Activated CD4-positive, CD25-positive, alpha-beta regulatory T cell treated with anti-CD3 and anti-CD28 coated beads, Interleukin-2, amount 50 U/mL, for 16 hours (primary cell): ENCODE measurements around the gene DUSP10.

ENCODE experiments used
- DNase-seq: peaks from one replicate; pipeline ENCODE4 v3.0.0-alpha.2; 2020; ENCODE audit warnings: low read depth, low spot score

Gene DUSP10

DNA sequence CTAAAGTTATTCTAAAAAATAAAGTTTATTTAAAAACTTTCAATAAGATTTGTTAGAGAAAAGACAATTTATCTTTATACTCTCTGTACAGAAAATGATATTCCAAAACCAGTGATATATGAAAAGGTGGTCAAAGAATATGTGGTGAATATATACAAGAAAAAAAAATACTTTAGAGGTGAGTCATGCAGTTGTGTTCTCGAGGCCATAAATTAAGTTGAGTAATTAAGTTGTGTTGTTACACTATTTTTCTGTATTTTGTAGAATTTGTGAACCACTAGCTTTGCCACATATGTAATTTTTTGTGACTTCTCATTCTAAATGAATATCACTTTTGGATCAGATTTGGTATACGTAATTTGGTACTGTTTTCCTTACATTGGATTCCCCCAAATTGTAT lies 23.6 kb upstream of the DUSP10 start:
- DNase-seq = no peak

DNA sequence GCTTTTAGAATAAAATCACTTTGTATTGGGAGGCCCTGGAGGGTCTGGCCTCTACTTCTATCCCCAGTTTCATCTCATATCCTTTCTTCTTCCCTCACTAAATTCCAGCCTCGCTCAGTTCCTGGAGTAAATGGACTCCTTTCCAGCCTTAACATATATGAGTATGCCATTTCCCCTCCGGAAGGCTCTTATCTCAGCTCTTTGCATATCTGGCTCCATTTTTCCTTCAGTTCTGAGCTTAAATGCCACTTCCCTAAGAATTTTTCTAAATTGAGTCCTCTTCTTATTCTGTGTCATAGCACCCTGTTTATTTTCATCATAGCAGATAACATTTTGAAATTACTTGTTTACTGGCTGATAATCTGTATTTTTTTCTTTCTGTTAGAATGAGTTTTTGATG lies 20.2 kb upstream of the DUSP10 start:
- DNase-seq = no peak

DNA sequence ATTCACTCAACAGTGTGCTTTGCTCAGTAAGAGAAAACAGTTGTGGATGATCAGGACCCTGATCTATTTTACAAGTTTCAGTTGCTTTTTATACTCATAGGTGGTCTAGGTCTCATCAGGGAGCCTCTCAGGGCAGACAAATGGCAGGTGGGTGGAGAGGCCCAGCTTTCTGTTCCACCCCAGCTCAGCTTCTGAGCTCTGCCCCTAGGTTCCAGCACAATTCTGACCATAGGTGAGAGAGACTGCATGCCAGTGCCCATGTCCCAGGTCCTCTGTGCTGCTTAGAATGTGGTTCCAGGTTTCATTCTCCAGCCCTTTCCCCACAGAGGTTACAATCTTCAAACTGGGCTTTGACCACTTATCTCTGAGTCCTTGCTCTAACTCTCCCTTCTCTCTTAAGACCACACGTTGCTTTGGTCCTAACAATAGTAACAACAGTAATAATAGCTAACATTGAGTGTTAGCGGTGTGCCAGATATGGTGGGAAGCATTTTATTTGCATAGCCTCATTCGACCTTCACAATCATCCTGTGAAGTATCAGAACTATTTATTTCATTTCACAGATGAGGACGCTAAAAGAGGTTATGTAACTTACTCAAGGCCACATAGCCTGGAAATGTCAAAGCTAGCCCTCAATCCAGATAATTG lies 19.6 kb upstream of the DUSP10 start:
- DNase-seq = no peak

DNA sequence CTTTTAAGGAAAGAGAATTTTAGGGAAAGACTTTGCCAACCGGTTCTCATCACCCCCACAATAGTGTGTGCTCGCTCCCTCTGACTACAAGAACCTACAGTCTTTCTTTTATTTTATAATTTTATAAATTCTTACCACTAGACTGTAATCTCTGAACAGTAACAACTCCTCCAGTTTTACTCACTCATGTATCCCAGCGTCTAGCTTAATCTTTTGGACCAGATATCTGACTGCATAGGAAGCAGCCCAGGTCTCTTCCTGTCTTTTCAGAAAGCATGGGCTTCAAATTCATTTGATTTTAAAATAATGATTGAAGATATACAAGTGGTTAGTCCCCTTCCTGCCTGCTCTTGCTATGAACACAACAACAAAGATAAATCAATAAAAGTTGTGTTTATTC lies 19.0 kb upstream of the DUSP10 start:
- DNase-seq = no peak

DNA sequence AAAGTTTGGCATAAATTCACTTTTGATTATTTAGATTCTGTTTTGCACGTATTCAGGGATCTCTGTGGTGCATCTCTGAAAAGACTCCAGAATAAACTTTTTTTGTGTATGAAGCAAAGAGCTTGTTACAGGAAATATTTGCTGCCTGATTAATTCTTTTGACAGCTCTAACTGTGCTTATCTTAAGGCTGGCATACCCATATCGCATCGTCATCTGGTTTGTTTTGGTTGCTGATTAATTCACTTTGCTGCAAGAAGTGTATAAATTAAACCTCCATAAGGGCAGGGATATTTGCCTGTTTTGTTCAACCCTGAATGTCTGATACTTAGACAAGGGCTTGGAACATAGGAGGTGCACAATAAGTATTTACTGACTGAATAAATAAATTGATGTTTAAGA lies 17.5 kb upstream of the DUSP10 start:
- DNase-seq = no peak

DNA sequence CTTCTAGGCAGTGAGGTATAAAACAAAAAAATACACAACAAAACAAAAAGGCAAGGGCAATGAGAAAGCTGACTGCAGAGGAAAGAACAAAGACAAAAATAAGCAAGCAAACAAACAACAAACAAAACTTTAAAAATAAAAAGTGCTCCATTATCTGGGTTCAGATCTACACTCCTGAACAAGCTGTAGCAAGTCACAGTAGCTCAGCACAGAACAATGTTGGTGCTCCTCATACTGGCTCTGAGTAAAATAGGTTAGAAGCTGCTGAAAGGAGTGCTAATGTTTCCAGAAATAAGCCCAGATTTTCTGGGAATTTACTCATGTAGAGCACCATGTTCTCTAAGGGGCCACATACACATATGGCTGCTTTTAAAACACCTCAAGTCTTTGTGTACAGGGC lies 16.6 kb upstream of the DUSP10 start:
- DNase-seq = no peak

DNA sequence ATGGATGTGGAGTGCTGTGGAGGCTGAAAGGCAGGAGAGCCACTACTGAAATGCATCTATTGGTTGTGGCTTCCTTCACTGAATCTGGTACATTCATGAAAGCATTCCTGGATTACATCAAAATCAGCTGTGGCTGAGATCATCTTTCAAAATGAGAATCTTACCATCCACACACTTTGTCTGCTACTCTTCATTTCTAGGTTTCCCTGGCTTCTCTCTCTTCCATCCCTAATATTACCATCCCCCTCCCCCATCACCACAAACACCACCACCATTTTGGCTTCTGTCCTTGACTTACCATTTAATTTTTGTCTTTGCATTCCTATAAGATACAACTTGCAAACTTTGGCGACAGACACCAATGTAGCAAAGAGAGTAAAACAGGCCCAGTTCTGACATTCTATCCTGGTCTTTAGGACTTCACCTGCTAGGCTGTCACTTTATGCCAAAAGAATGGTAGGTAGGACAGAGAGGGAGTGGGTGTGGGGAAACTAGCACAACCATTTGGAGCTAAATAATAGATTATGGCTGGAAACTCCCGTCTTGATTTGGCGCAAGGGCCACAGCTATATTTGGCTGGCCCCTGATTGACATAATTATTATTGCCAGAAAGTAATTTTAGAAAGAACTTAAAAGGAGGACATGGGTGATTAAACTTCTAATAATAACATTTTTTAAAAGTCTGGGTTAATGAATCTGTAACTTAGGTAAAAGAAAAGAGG lies 15.1 kb upstream of the DUSP10 start:
- DNase-seq = no peak

DNA sequence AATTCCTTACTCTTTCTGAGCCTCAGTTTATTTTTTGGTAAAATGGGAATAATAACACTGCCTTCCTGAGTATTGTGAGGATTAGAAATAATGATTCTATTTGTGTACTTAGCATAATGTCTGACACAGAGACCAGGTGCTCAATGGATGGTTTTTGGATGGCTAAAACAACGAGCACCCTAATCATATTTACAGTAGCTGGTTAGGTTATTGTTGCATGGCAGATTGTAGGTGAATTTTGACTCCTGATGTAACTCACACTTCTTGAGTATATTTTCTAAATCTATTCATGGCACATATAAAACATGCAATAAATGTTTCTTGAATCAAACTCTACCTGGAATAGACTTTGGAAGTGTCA lies 11.9 kb upstream of the DUSP10 start:
- DNase-seq = no peak

DNA sequence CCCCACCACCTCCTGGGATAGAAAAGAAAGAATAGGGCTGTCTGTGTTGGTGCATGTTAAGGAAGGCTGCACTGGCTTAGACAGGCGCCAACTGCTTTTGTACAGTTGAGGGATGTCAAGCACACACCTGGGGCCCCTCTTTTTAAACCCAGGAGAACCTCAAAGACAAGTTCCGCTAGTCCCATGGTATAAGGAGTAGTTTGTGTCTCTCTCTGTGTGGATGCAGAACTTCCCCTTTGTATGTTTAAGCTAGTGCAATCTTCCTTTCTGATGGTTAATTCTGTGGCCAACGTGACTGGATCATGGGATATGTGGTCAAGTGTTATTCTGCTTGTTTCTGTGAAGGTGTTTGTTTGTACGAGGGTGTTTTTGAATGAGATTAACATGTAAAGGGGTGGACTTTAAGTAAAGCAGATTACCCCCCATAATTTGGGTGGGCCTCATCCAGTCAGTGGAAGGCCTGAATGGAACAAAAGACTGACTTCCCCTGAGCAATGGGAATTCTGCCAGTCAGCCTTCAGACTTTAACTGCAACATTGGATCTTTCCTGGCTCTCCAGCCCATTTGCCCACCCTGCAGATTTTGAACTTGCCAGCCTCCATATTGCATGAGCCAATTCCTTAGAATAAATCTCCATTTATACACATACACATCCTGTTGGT lies 9.5 kb upstream of the DUSP10 start:
- no peak for DNase-seq

DNA sequence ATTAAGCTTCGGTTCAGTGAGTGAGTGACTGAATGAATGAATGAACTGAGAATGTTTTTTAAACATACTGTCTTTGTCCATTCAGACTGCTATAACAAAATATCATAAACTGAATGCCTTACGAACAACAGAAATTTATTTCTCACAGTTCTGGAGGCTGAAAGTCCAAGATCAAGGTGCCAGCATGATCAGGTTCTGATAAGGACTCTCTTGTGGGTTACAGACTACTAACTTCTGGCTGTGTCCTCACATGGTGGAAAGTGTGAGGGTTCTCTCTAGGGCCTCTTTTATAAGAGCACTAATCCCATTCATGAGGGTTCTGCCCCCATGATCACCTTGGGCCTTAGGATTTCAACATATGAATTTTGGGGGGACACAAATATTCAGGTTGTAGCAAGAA lies 7.1 kb upstream of the DUSP10 start:
- DNase-seq = no peak

DNA sequence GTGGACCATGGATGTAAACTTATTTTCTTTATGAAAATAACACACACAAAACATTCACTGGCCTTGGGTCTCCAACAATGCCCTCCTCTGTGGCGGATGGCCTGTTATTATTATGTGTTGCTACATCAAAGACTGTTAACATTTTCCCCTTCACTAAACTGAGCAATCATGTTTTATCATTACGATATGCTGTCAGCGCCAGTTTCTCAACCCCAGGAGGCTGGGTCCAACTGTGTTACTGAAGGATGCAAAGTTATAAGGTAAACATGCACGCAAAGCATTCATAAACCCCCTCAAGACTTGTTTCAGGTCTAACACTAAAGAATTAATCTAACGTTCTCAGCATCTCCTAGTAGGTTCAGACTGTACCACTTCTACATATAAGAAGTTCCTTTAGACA lies 6.0 kb upstream of the DUSP10 start:
- DNase-seq = no peak

DNA sequence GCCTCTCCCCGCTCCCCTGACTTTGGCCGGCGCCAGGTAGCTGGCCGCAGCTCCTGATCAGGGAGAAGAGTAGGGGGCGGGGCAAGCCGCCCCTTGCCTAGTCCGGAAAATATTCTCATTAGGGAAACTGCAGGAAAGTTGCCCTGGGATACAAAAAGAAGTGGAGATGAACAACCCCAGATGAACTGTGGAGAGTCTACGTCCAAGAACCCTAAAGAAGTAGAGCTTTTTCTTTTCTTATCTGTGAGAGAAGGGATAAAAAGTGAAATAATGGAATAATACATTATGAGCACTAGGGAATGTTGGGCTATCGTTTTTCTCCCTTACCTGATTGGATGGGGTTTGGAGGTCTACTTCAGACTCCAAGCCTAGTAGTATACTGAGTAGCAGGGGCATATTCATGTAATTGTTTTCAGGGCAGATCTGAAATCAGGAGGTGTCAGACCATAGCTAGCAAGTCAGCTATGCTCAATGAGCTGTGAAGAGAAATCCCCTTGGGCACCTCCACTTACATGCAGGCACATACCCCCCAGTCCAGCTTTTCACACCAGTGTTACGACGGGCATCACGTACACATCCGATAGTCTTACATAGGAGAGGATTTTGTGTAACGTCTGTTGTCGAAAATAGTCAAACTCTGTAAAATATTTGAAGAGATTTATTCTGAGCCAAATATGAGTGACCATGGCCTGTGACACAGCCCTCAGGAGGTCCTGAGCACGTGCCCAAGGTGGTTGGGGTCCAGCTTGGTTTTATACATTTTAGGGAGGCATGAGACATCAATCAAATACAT lies 1.7 kb upstream of the DUSP10 start:
- DNase-seq = no peak

DNA sequence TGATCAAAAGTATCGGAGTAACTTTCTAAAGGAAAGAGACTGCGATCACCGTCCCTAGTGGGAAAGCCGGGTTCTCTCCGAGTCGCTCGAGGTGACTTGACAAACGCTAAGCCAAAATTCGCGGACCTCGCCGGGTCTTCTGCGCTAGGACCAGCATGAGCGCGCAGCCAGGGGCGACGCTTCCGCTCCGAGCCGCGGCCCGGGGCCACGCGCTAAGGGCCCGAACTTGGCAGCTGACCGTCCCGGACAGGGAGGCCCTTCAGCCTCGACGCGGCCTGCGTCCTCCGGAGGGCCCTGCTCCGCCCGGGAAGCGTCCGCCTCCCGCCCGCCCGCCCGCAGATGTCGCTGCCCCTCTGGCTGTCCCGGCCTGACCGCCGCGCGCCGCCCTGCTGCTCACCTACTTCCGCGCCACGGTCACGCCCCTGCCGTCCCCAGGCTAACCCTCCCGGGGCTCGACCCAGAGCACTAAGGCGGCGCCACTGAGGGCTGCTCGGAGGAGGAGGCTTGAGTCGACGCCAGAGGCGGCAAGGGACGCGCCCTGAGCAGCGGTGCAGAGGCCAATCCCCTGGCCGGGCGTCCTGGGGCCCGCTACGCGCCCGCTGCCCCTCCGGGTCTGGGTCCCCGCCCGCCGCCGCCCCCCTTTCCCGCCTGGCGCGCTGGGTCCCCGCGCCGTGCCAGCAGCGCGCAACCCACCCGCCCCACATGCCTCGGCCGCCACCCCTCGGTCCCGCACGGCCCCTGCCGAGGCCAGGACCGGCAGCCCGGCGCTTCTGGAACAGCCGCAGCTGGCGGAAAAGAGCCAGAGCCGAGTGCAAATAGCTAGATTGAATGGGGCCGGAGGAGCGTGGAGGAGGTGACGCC lies 896 bp upstream of the DUSP10 start:
- DNase-seq = peak; percentile 66

DNA sequence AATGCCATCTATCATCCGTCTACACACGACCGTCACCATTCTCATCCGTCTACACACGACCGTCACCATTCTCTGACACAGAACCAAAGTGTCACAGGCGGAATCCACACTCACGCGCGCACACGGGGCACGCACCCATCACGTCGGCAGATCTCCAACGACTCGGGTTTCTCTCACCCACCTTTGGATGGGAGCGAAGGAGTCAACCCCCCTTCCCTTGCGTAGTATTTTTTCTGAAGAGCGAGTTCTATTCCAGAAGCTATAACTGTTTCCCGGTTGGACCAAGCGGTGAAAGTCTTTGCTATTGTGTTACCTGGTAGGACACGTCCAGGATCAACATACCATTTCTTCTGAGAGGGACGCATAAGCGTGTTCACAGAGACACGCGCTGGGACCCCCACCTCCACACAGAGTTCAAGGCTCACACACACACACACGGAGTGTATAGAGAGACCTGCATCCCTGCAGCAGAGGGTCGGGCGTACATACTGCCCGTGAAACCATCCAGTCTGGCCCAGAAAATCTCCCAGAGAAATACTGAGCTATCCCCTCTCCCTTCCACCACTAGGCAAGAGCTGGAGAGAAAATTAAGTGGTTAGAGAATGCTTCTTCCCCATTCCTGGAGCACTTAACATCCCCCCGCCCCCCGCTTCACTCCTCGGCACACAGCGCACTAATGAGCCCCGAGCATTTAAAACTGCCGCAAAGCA lies 741 bp downstream of the DUSP10 start:
- DNase-seq = no peak

DNA sequence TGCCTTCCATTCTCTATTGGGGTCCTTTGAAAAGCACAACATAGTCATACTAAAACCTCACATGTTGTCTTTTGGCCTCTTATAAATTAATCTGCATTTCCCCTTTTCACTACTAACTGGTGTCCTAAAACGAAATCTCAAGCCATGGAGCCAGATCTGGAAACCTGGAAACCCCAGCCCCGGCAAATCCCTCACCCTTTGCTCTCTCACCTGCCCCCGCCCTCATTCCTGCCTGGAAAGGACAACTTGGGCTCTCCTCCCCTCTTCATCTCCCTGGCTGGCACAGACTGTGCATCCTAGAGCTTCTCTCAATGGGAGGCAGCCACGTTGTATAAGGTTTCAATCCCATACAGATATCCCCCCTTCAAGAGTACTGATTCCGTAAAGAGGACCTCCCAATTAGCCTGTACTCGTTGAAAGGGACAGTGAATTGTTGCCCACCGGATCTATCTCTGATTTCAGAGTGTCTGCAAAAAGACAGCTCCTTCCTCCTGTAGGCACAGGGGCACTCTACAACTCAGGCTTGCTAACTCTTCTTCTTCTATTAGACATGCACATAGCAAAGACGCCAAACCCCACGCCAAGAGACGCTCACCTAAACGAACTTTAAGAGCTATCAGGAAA lies 1.4 kb downstream of the DUSP10 start:
- DNase-seq = no peak

DNA sequence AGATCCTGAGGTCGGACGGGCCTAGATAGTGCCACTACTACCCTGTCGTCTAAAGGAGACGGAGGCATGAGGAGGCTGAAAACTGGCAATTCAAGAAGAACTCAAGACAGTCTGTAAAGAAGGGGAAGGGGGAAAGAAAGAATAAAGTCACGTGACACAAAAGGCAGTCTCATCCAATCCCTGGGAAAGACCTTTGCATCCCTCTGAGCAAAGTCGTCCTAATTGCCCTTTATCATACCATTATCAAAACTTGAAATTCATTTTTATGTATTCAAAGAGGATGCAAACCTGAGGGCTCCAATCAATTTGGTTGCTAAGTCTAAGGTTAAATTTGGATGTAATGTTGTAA lies 2.2 kb downstream of the DUSP10 start:
- DNase-seq = no peak

DNA sequence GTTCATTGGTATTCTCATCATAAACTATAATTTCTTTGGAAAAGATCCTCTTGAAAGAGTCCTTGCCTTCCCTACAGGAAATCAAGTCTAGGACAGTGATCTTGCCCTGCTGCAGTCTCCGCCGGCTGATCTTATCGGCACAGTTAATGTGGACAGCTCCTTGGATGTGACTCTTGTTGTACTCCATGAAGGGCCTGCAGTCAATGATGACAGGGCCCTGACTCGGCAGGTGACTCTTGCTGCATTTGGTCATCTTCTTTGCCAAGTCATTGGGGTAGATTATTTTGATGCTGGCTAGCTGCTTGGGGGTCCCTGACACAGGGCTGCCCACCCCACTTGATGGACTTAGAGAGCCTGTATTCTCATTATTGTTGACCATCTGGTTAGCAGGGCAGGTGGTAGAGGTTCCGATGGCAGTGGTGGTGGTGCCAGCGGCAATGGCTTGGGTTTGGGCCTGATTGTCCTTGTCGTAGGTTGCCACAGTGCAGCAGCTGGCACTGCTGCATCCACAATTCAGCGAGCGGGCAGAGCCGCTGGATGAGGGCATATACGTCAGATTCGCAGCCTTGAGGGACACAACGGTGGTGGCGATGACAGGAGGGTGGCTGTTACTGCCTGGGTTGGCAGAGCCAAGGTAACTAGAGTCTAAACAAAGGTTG lies 2.7 kb downstream of the DUSP10 start:
- no peak for DNase-seq

DNA sequence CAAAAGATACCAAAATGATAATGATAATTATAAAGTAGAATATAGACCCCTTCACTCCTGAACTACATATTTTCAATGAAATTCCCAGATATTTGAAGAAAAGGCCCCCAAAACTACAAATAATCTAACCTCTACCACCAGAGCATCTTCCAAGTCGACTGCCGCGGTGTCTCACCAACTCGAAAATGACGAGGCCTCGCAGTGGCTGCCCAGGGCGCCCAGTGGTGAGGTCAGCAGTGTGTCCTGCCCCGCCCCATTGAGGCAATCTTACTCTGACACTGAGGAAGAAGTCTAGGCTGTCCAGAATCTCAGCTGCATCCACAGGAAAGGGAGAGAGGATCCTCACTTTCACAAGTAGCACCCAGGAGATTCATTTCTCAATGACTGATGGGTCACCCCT lies 5.2 kb downstream of the DUSP10 start:
- DNase-seq = no peak

DNA sequence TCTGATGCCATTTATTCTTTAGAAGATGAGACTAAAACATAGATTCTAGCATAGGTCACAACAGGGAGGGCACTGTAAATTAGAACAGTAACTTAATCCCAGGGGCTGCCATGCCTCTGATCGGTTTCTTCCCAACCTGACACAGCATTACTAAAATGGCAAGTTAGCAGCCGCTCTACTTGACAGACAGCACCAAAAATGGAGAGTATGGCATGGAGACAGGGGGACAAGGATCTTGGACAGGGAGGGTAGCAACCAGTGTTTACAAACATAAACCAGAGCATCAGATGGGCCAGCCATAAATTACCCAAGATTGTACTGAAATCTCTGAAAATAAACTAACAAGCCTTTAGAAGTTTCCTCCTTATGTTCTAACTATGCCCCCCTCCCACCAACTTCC lies 5.9 kb downstream of the DUSP10 start:
- DNase-seq = no peak

DNA sequence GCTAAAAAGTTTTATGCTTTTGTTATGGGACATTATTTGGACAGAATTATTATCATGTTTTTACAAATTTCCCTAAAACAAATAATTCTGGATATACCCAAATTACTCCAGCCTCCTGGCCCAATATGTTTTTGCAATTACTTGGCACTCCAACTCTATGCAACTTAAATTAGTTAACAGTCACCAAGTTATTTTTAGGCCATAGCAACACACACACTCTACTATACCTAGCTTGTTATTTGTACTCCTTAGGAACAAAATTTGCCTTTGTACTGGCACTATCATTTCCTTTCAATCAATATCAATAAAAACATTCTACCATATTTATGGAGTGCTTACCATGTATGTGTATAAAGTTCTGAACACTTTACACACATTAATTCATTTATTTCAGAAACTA lies 7.7 kb downstream of the DUSP10 start:
- DNase-seq = no peak
